Mesodermal cell (in vitro differentiated cells): ENCODE measurements around the gene GATA3.

Experiments
- H3K27ac ChIP-seq: 2 replicates; pipeline ENCODE4 v1.7.0; 2013; ENCODE audit warnings: mild to moderate bottlenecking, low read depth, low read length, moderate library complexity; ENCODE audit not compliant: severe bottlenecking
- H3K36me3 ChIP-seq: 2 replicates; pipeline ENCODE4 v1.7.1; 2013; ENCODE audit warnings: mild to moderate bottlenecking, low read length, moderate library complexity; ENCODE audit not compliant: control insufficient read depth, insufficient read depth
- H3K4me1 ChIP-seq: one replicate; pipeline ENCODE4 v1.7.1; 2013; ENCODE audit warnings: mild to moderate bottlenecking, low read length; ENCODE audit not compliant: insufficient read depth, control insufficient read depth, poor library complexity, severe bottlenecking
- H3K4me3 ChIP-seq: 2 replicates; pipeline ENCODE4 v1.7.0; 2013; ENCODE audit warnings: low read length, control low read depth, mild to moderate bottlenecking; ENCODE audit not compliant: insufficient read depth, poor library complexity, severe bottlenecking; ENCODE audit errors: extremely low read depth
- H3K9me3 ChIP-seq: 2 replicates; pipeline ENCODE4 v1.7.1; 2013; ENCODE audit warnings: mild to moderate bottlenecking, low read length, moderate library complexity; ENCODE audit not compliant: control insufficient read depth
- WGBS, 2 experiments: methylation state at CpG; one replicate each; pipeline ENCODE4 v1.1.5; 2013; ENCODE audit warnings: missing lambda C conversion rate in 2 of 2; ENCODE audit not compliant: insufficient coverage in 2 of 2; 5-methylcytosine and 5-hydroxymethylcytosine counted together

The GATA3 gene

GRCh38 chr10:8053446-8054243 is 843 bp upstream of the GATA3 start:
- Histone ChIP-seq H3K27ac (peak overlapping the region; percentile 93), H3K9me3 (no peaks in the 10 kb centered on the region), H3K36me3 (peaks cover 20% of the 10 kb centered on the region), H3K4me1 (peaks cover 22% of the 10 kb centered on the region), H3K4me3 (peak overlapping the region; percentile 84)
- WGBS, 2 experiments = 0% methylated on average over 46 to 52 of the region's 60 CpGs

GRCh38 chr10:8054244-8054493 is 319 bp upstream of the GATA3 start:
- Histone ChIP-seq H3K4me1 (peaks cover 19% of the 10 kb centered on the region), H3K9me3 (no peaks in the 10 kb centered on the region), H3K27ac (peak overlapping the region; percentile 93), H3K36me3 (peaks cover 24% of the 10 kb centered on the region), H3K4me3 (peak overlapping the region; percentile 84)
- WGBS, 2 experiments = 0% methylated on average over 7 to 8 of the region's 25 CpGs

GRCh38 chr10:8055420-8056349 is 1.2 kb downstream of the GATA3 start:
- peaks cover 25% of the 10 kb centered on the region for H3K4me1 ChIP-seq
- peak overlapping the region; percentile 84 for H3K4me3 ChIP-seq

GRCh38 chr10:8056378-8056777 is 1.9 kb downstream of the GATA3 start:
- whole genome bisulfite sequencing, 2 experiments = 0 to 8% methylated on average over 4 to 5 of the region's 6 CpGs
- no peaks in the 10 kb centered on the region for H3K9me3 ChIP-seq
- peak overlapping the region; percentile 23 for H3K27ac ChIP-seq
- H3K4me3 ChIP-seq = peak overlapping the region; percentile 84
- peaks cover 32% of the 10 kb centered on the region for H3K4me1 ChIP-seq
- peaks cover 38% of the 10 kb centered on the region for H3K36me3 ChIP-seq

More at GRCh38 chr10:8055420-8056349, 1.2 kb downstream of the GATA3 start:
- peak overlapping the region; percentile 93 for H3K27ac ChIP-seq
- no peaks in the 10 kb centered on the region for H3K9me3 ChIP-seq
- peaks cover 31% of the 10 kb centered on the region for H3K36me3 ChIP-seq
- WGBS, 2 experiments = 0 to 1% methylated on average over 49 to 68 of the region's 85 CpGs

GRCh38 chr10:8056871-8057331 is 2.4 kb downstream of the GATA3 start:
- peak overlapping the region; percentile 78 for H3K27ac ChIP-seq
- 4% methylated on average over 4 of the region's 13 CpGs; no CpG with 5 or more reads in 1 of the 2 experiments for WGBS, 2 experiments

GRCh38 chr10:8057636-8058273 is 3.3 kb downstream of the GATA3 start:
- H3K4me1 ChIP-seq = peaks cover 43% of the 10 kb centered on the region
- WGBS, 2 experiments = 29 to 38% methylated on average over 10 to 11 of the region's 15 CpGs
- peaks cover 48% of the 10 kb centered on the region for H3K36me3 ChIP-seq
- H3K27ac ChIP-seq = peak overlapping the region; percentile 78
- H3K4me3 ChIP-seq = peak overlapping the region; percentile 84
- no peaks in the 10 kb centered on the region for H3K9me3 ChIP-seq

More at GRCh38 chr10:8056871-8057331, 2.4 kb downstream of the GATA3 start:
- peaks cover 36% of the 10 kb centered on the region for H3K4me1 ChIP-seq
- H3K9me3 ChIP-seq = no peaks in the 10 kb centered on the region
- H3K36me3 ChIP-seq = peaks cover 40% of the 10 kb centered on the region
- peak overlapping the region; percentile 84 for H3K4me3 ChIP-seq

- Histone ChIP-seq H3K36me3 (peaks cover 53% of the 10 kb centered on the region), H3K9me3 (no peaks in the 10 kb centered on the region), H3K4me1 (peaks cover 46% of the 10 kb centered on the region), H3K27ac (no peak overlapping the region), H3K4me3 (peak overlapping the region; percentile 84)
- 31 to 39% methylated on average over 13 to 36 of the region's 45 CpGs for WGBS, 2 experiments
These were observed 4.0 kb downstream of the GATA3 start for GRCh38 chr10:8058274-8059111.

- H3K4me3 ChIP-seq = no peak overlapping the region
- 52 to 56% methylated on average over 12 to 13 of the region's 16 CpGs for WGBS, 2 experiments
- H3K36me3 ChIP-seq = peaks cover 61% of the 10 kb centered on the region
- H3K27ac ChIP-seq = no peak overlapping the region
- H3K9me3 ChIP-seq = no peaks in the 10 kb centered on the region
- H3K4me1 ChIP-seq = peaks cover 54% of the 10 kb centered on the region
These were observed 4.9 kb downstream of the GATA3 start for GRCh38 chr10:8059191-8059936.

- peaks cover 62% of the 10 kb centered on the region for H3K4me1 ChIP-seq
- 24 to 38% methylated on average over 7 to 9 of the region's 15 CpGs for whole genome bisulfite sequencing, 2 experiments
- peak overlapping the region; percentile 12 for H3K4me3 ChIP-seq
- no peaks in the 10 kb centered on the region for H3K9me3 ChIP-seq
- peaks cover 69% of the 10 kb centered on the region for H3K36me3 ChIP-seq
- H3K27ac ChIP-seq = peak overlapping the region; percentile 54
These were observed 5.7 kb downstream of the GATA3 start for GRCh38 chr10:8060010-8060703.
